Ureter (tissue), 1 donor: ENCODE data around the gene DNAJC5. TPM values are rescaled to one million over a fixed set of nuclear protein-coding genes. Genes with fewer than 3 reads are reported as not detected.

Experiments
- DNase-seq: peaks from one replicate; pipeline ENCODE4 v3.0.0-alpha.2; 2020; ENCODE audit warnings: low spot score
- total RNA-seq: library from RNA; stranded (reverse); gene quantifications from one replicate; pipeline ENCODE4 v1.2.4, GENCODE V29; 2023
- donor health status: DM: yes; HTN: yes; CAD: no.

Gene DNAJC5
- total RNA-seq, 1 donor from 2014 or later: 52.4 TPM

- DNase-seq: no peak
Measured at GRCh38 chr20:63884506-63885263, 10.2 kb upstream of the DNAJC5 start.

GRCh38 chr20:63885264-63886053 lies 9.5 kb upstream of the DNAJC5 start:
- no peak for DNase-seq

- no peak for DNase-seq
Measured at GRCh38 chr20:63886054-63886419, 8.9 kb upstream of the DNAJC5 start.

GRCh38 chr20:63886921-63887320 lies 8.0 kb upstream of the DNAJC5 start:
- no peak for DNase-seq

GRCh38 chr20:63889241-63890200 lies 5.4 kb upstream of the DNAJC5 start:
- DNase-seq: no peak

GRCh38 chr20:63890201-63890576 lies 4.7 kb upstream of the DNAJC5 start:
- no peak for DNase-seq

GRCh38 chr20:63890616-63891015 lies 4.3 kb upstream of the DNAJC5 start:
- DNase-seq: no peak

GRCh38 chr20:63891061-63892002 lies 3.6 kb upstream of the DNAJC5 start:
- DNase-seq: no peak

GRCh38 chr20:63892402-63892801 lies 2.5 kb upstream of the DNAJC5 start:
- DNase-seq: no peak

GRCh38 chr20:63893999-63894357 lies 948 bp upstream of the DNAJC5 start:
- DNase-seq: no peak

- DNase-seq: no peak
Measured at GRCh38 chr20:63895202-63895951, 451 bp downstream of the DNAJC5 start.

GRCh38 chr20:63895952-63896263 lies 982 bp downstream of the DNAJC5 start:
- DNase-seq: no peak

- DNase-seq: no peak
Measured at GRCh38 chr20:63896264-63897105, 1.6 kb downstream of the DNAJC5 start.

- no peak for DNase-seq
Measured at GRCh38 chr20:63897978-63898561, 3.1 kb downstream of the DNAJC5 start.

- no peak for DNase-seq
Measured at GRCh38 chr20:63898882-63899558, 4.1 kb downstream of the DNAJC5 start.

GRCh38 chr20:63900413-63900812 lies 5.5 kb downstream of the DNAJC5 start:
- no peak for DNase-seq

GRCh38 chr20:63903796-63904561 lies 9.1 kb downstream of the DNAJC5 start:
- no peak for DNase-seq
